IMR-90 (cell line): Measurements from ENCODE around the gene VARS2. TPM values are rescaled to one million over a fixed set of nuclear protein-coding genes. Genes with fewer than 3 reads are reported as not detected.
A peak's percentile ranks its signal among the peaks of the same experiment; 100 is the strongest.

Source experiments
- ATAC-seq: fragments of 200-7000 bp; cut with Tn5 transposase; 2 replicates; pipeline ENCODE4 v1.9.1; 2020; ENCODE audit warnings: low read depth, mild to moderate bottlenecking, moderate library complexity
- BruUV-seq: library from RNA; stranded (reverse); fragments of 400-500 nt; replicated peaks from 2 replicates; lab custom pipeline; 2021; lab: Mats Ljungman, UMichigan
- CTCF ChIA-PET: fragments of 300-600 bp; formaldehyde crosslinking; extraction: SDS; loops from one replicate; lab custom pipeline; 2021; ENCODE audit warnings: antibody characterized with exemption; lab: Yijun Ruan, JAX
- POLR2A ChIA-PET: fragments of 300-600 bp; sonication (Branson Sonifier 250); formaldehyde crosslinking; loops from one replicate; lab custom pipeline; 2022; ENCODE audit warnings: antibody characterized with exemption; ENCODE audit not compliant: unreplicated experiment; lab: Charles Lee
- DNase-seq: peaks from one replicate; pipeline ENCODE4 v3.0.0; 2013
- H2AFZ ChIP-seq: replicated peaks from 2 replicates; pipeline ENCODE3; 2013; ENCODE audit warnings: low read length, mild to moderate bottlenecking; ENCODE audit not compliant: poor library complexity
- H2AK5ac ChIP-seq: 2 replicates; pipeline ENCODE4 v1.6.1; 2013; ENCODE audit warnings: low read depth, low read length, inconsistent platforms
- H2AK9ac ChIP-seq: replicated peaks from 2 replicates; pipeline ENCODE3; 2013; ENCODE audit warnings: mild to moderate bottlenecking, low read depth, low read length, moderate library complexity; ENCODE audit not compliant: poor library complexity
- H2BK120ac ChIP-seq: 2 replicates; pipeline ENCODE4 v1.6.1; 2013; ENCODE audit warnings: low read depth, low read length, inconsistent platforms
- H2BK15ac ChIP-seq: 3 replicates; pipeline ENCODE4 v1.6.1; 2013; ENCODE audit warnings: low read depth, low read length, inconsistent platforms
- H2BK20ac ChIP-seq: 2 replicates; pipeline ENCODE4 v1.6.1; 2013; ENCODE audit warnings: low read depth, mild to moderate bottlenecking, inconsistent platforms, low read length, moderate library complexity
- H2BK5ac ChIP-seq: 2 replicates; pipeline ENCODE4 v1.6.1; 2013; ENCODE audit warnings: mild to moderate bottlenecking, low read depth, low read length, inconsistent platforms; ENCODE audit not compliant: poor library complexity, severe bottlenecking
- H3K14ac ChIP-seq: replicated peaks from 2 replicates; pipeline ENCODE4 v1.6.1; 2013; ENCODE audit warnings: low read depth, low read length, inconsistent platforms
- H3K18ac ChIP-seq: 2 replicates; pipeline ENCODE4 v1.6.1; 2013; ENCODE audit warnings: low read depth, low read length, control low read depth
- H3K23ac ChIP-seq: 2 replicates; pipeline ENCODE4 v1.6.1; 2013; ENCODE audit warnings: low read depth, low read length, inconsistent platforms
- H3K27ac ChIP-seq: 2 replicates; pipeline ENCODE4 v1.5.1; 2013; ENCODE audit warnings: mild to moderate bottlenecking, control low read depth, low read length; ENCODE audit not compliant: insufficient read depth
- H3K27me3 ChIP-seq: 2 replicates; pipeline ENCODE4 v1.6.1; 2013; ENCODE audit warnings: low read length; ENCODE audit not compliant: control insufficient read depth, insufficient read depth
- H3K36me3 ChIP-seq: 2 replicates; pipeline ENCODE4 v1.6.1; 2013; ENCODE audit warnings: low read length, mixed read lengths; ENCODE audit not compliant: control insufficient read depth, insufficient read depth
- H3K4ac ChIP-seq: 2 replicates; pipeline ENCODE4 v1.6.1; 2013; ENCODE audit warnings: low read depth, low read length, inconsistent platforms
- H3K4me1 ChIP-seq: 2 replicates; pipeline ENCODE4 v1.6.1; 2013; ENCODE audit warnings: low read length, mixed read lengths; ENCODE audit not compliant: control insufficient read depth, insufficient read depth
- H3K4me2 ChIP-seq: 2 replicates; pipeline ENCODE4 v1.6.1; 2013; ENCODE audit warnings: low read depth, mild to moderate bottlenecking, control low read depth, low read length, moderate library complexity
- H3K4me3 ChIP-seq: 2 replicates; pipeline ENCODE4 v1.5.1; 2013; ENCODE audit warnings: low read depth, mild to moderate bottlenecking, control low read depth, low read length, moderate library complexity; ENCODE audit not compliant: insufficient read depth
- H3K56ac ChIP-seq: 2 replicates; pipeline ENCODE4 v1.6.1; 2013; ENCODE audit warnings: low read length, inconsistent platforms; ENCODE audit not compliant: insufficient read depth; ENCODE audit errors: extremely low read depth
- H3K79me1 ChIP-seq, 2 experiments: 2 replicates each; pipeline ENCODE4 v1.6.1; 2013; ENCODE audit warnings: low read length in 2 of 2, inconsistent platforms in 1 of 2, low read depth in 1 of 2
- H3K9ac ChIP-seq: 2 replicates; pipeline ENCODE4 v1.6.1; 2013; ENCODE audit warnings: low read depth, low read length, control low read depth
- H3K9me1 ChIP-seq: 2 replicates; pipeline ENCODE4 v1.6.1; 2013; ENCODE audit warnings: low read length, inconsistent platforms; ENCODE audit not compliant: insufficient read depth
- H3K9me3 ChIP-seq: 2 replicates; pipeline ENCODE4 v1.6.1; 2013; ENCODE audit warnings: low read length; ENCODE audit not compliant: control insufficient read depth, insufficient read depth
- H4K20me1 ChIP-seq: 2 replicates; pipeline ENCODE4 v1.6.1; 2013; ENCODE audit warnings: low read length, inconsistent platforms; ENCODE audit not compliant: insufficient read depth
- H4K5ac ChIP-seq: 2 replicates; pipeline ENCODE4 v1.6.1; 2013; ENCODE audit warnings: mild to moderate bottlenecking, low read depth, low read length, control low read depth
- H4K8ac ChIP-seq, 2 experiments: 2 replicates each; pipeline ENCODE4 v1.6.1; 2013; ENCODE audit warnings: low read depth in 2 of 2, low read length in 2 of 2, control low read depth in 1 of 2, inconsistent platforms in 1 of 2
- H4K91ac ChIP-seq: 2 replicates; pipeline ENCODE4 v1.6.1; 2013; ENCODE audit warnings: low read depth, low read length, inconsistent platforms; ENCODE audit not compliant: insufficient read depth
- BHLHE40 ChIP-seq: fragments of 150-350 bp; IDR thresholded peaks from 2 replicates; pipeline ENCODE4 v1.6.1; 2016; ENCODE audit warnings: mild to moderate bottlenecking, low read depth, low read length
- CEBPB ChIP-seq: IDR thresholded peaks from 2 replicates; pipeline ENCODE4 v1.6.1; 2012; ENCODE audit warnings: low read depth, low read length, improper control_type of control experiment
- CHD1 ChIP-seq: IDR thresholded peaks from 2 replicates; pipeline ENCODE4 v1.6.1; 2012; ENCODE audit warnings: low read depth, low read length, improper control_type of control experiment
- CTCF ChIP-seq: conservative IDR thresholded peaks from 2 replicates; pipeline ENCODE4 v1.5.1; 2012; ENCODE audit warnings: mild to moderate bottlenecking, low read depth, low read length, improper control_type of control experiment
- FOS ChIP-seq: fragments of 150-350 bp; IDR thresholded peaks from 2 replicates; pipeline ENCODE4 v1.6.1; 2016; ENCODE audit warnings: low read depth, low read length
- MAFK ChIP-seq: IDR thresholded peaks from 2 replicates; pipeline ENCODE4 v1.6.1; 2012; ENCODE audit warnings: low read depth, low read length, improper control_type of control experiment
- MAZ ChIP-seq: IDR thresholded peaks from 2 replicates; pipeline ENCODE4 v1.6.1; 2012; ENCODE audit warnings: low read depth, mild to moderate bottlenecking, low read length, improper control_type of control experiment, moderate library complexity, borderline replicate concordance
- MXI1 ChIP-seq: IDR thresholded peaks from 2 replicates; pipeline ENCODE4 v1.6.1; 2012; ENCODE audit warnings: low read depth, mild to moderate bottlenecking, low read length, moderate library complexity, borderline replicate concordance
- NFE2L2 ChIP-seq: fragments of 150-350 bp; IDR thresholded peaks from 2 replicates; pipeline ENCODE4 v1.6.1; 2016; ENCODE audit warnings: low read depth, mild to moderate bottlenecking, low read length
- POLR2A ChIP-seq: IDR thresholded peaks from 2 replicates; pipeline ENCODE4 v1.6.1; 2012; ENCODE audit warnings: mild to moderate bottlenecking, low read depth, low read length
- RAD21 ChIP-seq: IDR thresholded peaks from 2 replicates; pipeline ENCODE4 v1.6.1; 2012; ENCODE audit warnings: low read length, improper control_type of control experiment
- RCOR1 ChIP-seq: IDR thresholded peaks from 2 replicates; pipeline ENCODE4 v1.6.1; 2012; ENCODE audit warnings: mild to moderate bottlenecking, low read length, improper control_type of control experiment; ENCODE audit not compliant: insufficient replicate concordance
- RFX5 ChIP-seq: IDR thresholded peaks from 2 replicates; pipeline ENCODE4 v1.8.0; 2012; ENCODE audit warnings: low read depth, mild to moderate bottlenecking, low read length, moderate library complexity
- SMC3 ChIP-seq: fragments of 150-350 bp; IDR thresholded peaks from 2 replicates; pipeline ENCODE4 v1.6.1; 2016; ENCODE audit warnings: low read depth, mild to moderate bottlenecking, antibody characterized with exemption, low read length, moderate library complexity
- WGBS, 2 experiments: methylation state at CpG; one replicate each; pipeline versions ENCODE4 v1.1.5 to v1.1.7; 2013; ENCODE audit warnings: missing lambda C conversion rate in 2 of 2; ENCODE audit not compliant: insufficient read length in 1 of 2; ENCODE audit errors: extremely low coverage in 2 of 2; 5-methylcytosine and 5-hydroxymethylcytosine counted together
- dilution Hi-C: fragments of 300-500 bp; cut with HindIII; formaldehyde crosslinking; loops from one replicate; pipeline ENCODE4 v1.14.3; 2018; ENCODE audit warnings: low sequenced_read_pairs; ENCODE audit not compliant: unreplicated experiment
- in situ Hi-C: fragments of 300-500 bp; cut with MboI; formaldehyde crosslinking; loops from 3 replicates; pipeline ENCODE4 v1.14.3; 2019; ENCODE audit warnings: low sequenced_read_pairs, inconsistent platforms, mixed read lengths
- intact Hi-C: fragments of 100-400 bp; cut with micrococcal nuclease; formaldehyde crosslinking; loops from 2 replicates; pipeline ENCODE4 v1.10.0; 2022
- polyA plus RNA-seq, 3 experiments: library from polyadenylated mRNA; depleted of rRNA; stranded (reverse); fragments of >200 nt; gene quantifications; 2 replicates each; pipeline ENCODE4 v1.2.3, GENCODE V29; 2012; ENCODE audit warnings: low replicate concordance in 1 of 3
- total RNA-seq: library from RNA; depleted of rRNA; stranded (reverse); fragments of >200 nt; gene quantifications from 2 replicates; pipeline ENCODE4 v1.2.3, GENCODE V29; 2012
- TF ChIP-seq, protein P1 (sequence below): fragments of 150-350 bp; IDR thresholded peaks from 2 replicates; pipeline ENCODE4 v1.6.1; 2016; ENCODE audit warnings: low read depth, mild to moderate bottlenecking, low read length, moderate library complexity, borderline replicate concordance
- TF ChIP-seq, protein P2 (sequence below): fragments of 150-350 bp; IDR thresholded peaks from 2 replicates; pipeline ENCODE4 v1.6.1; 2017; ENCODE audit warnings: mild to moderate bottlenecking, antibody characterized with exemption, low read length, low read depth

Gene VARS2
- total and polyA plus RNA-seq, 2 of the 4 experiments (the other 2 are of a cell fraction) = 7.2 to 14.0 TPM

DNA sequence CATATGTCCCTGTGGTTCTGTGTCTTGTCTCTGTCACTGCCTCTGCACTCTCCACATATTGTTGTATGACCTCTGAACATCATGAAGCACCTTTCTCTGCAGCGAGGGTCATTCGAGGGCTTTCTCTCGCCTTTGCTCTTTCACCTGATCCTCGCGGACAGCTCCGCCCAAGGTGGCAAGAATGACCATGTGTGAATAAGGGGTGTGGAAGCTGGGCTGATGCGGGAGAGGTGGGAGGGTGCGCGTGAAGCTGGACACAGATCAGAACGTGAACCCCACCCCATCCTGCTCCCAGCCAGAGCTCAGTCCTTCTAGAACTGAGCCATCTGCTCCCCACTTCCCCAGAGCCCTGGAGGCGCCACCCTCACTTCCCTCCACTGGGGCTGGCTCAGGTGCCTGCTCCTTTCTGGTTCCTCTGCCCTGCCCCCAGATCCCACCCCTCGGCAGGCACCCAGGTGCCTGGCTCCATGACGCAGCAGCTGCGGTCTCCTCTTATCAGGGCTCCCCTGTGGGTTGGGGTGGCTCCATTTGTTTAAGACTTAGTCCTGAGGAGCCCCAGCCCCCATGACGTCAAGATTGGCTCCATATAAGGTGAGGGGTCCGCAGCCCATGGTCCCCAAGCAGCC, 26.4 kb downstream of the VARS2 start, which contains the start of gene MUCL3:
TSS of gene MUCL3 (plus strand) at position 613 of the 626 bp plus-strand sequence. CDS start 27 bp downstream, outside the sequence.
- Histone ChIP-seq H3K14ac (no peak within 1 kb of the TSS), H3K27ac (no peak within 1 kb of the TSS), H3K4ac (no peak within 1 kb of the TSS), H4K8ac (no peak within 1 kb of the TSS), H2BK120ac (no peak within 1 kb of the TSS), H3K9me1 (peaks cover 10% of the 10 kb centered on the region), H3K56ac (no peak within 1 kb of the TSS), H3K4me1 (peaks cover 1% of the 10 kb centered on the region; the same call in 1 of the 2 replicates), H4K91ac (no peak within 1 kb of the TSS), H2AK5ac (peak within 1 kb of the TSS; percentile 13; the same call in 1 of the 2 replicates), H4K5ac (no peak within 1 kb of the TSS), H2BK20ac (no peak within 1 kb of the TSS), H3K27me3 (peaks cover 56% of the 10 kb centered on the region), H3K18ac (no peak within 1 kb of the TSS), H2BK5ac (no peak within 1 kb of the TSS), H3K9me3 (no peaks in the 10 kb centered on the region), H2BK15ac (no peak within 1 kb of the TSS; the same call in 2 of the 3 replicates), H2AFZ (no peak within 1 kb of the TSS), H3K79me1 (no peaks in the 10 kb centered on the region), H3K23ac (no peak within 1 kb of the TSS), H4K20me1 (no peaks in the 10 kb centered on the region), H3K36me3 (no peaks in the 10 kb centered on the region), H3K9ac (no peak within 1 kb of the TSS), H2AK9ac (no peak within 1 kb of the TSS), H3K4me2 (no peak within 1 kb of the TSS), H3K4me3 (no peak within 1 kb of the TSS)
- TF ChIP-seq POLR2A (no peak), RAD21 (no peak), CTCF (no peak), FOS (no peak), RFX5 (no peak), MAFK (no peak), BHLHE40 (no peak), MXI1 (no peak), SMC3 (no peak), MAZ (no peak), CEBPB (no peak), NFE2L2 (no peak), RCOR1 (no peak), CHD1 (no peak)
- TF ChIP-seq, protein P1, sequence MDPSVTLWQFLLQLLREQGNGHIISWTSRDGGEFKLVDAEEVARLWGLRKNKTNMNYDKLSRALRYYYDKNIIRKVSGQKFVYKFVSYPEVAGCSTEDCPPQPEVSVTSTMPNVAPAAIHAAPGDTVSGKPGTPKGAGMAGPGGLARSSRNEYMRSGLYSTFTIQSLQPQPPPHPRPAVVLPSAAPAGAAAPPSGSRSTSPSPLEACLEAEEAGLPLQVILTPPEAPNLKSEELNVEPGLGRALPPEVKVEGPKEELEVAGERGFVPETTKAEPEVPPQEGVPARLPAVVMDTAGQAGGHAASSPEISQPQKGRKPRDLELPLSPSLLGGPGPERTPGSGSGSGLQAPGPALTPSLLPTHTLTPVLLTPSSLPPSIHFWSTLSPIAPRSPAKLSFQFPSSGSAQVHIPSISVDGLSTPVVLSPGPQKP = no peak
- TF ChIP-seq, protein P2, sequence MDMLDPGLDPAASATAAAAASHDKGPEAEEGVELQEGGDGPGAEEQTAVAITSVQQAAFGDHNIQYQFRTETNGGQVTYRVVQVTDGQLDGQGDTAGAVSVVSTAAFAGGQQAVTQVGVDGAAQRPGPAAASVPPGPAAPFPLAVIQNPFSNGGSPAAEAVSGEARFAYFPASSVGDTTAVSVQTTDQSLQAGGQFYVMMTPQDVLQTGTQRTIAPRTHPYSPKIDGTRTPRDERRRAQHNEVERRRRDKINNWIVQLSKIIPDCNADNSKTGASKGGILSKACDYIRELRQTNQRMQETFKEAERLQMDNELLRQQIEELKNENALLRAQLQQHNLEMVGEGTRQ = no peak
- dilution Hi-C loops = no loop called here
- in situ Hi-C loops = no loop called here
- no TSS peak for BruUV-seq
- POLR2A ChIA-PET = no interaction called here
- DNase-seq = no peak
- 40% methylated on average over 1 of the region's 16 CpGs; no CpG with 5 or more reads in 1 of the 2 experiments for WGBS, 2 experiments
- intact Hi-C loops = no loop called here
- ATAC-seq = no peak
- CTCF ChIA-PET = interaction anchor here (0.7 kb wide), 1 partner anchor 130 kb away, joined by 3 read pairs; no protein-coding TSS in a partner anchor
